ENCODE results near the gene VAMP8.
"Not testable (repeated sequence)": the region's sequence is repeated elsewhere in the genome, so short reads cannot be mapped to it uniquely, and the experiment has no call there.

The VAMP8 gene
- 32.3 to 74.4 reads per million in 2 donors for total RNA-seq

DNA sequence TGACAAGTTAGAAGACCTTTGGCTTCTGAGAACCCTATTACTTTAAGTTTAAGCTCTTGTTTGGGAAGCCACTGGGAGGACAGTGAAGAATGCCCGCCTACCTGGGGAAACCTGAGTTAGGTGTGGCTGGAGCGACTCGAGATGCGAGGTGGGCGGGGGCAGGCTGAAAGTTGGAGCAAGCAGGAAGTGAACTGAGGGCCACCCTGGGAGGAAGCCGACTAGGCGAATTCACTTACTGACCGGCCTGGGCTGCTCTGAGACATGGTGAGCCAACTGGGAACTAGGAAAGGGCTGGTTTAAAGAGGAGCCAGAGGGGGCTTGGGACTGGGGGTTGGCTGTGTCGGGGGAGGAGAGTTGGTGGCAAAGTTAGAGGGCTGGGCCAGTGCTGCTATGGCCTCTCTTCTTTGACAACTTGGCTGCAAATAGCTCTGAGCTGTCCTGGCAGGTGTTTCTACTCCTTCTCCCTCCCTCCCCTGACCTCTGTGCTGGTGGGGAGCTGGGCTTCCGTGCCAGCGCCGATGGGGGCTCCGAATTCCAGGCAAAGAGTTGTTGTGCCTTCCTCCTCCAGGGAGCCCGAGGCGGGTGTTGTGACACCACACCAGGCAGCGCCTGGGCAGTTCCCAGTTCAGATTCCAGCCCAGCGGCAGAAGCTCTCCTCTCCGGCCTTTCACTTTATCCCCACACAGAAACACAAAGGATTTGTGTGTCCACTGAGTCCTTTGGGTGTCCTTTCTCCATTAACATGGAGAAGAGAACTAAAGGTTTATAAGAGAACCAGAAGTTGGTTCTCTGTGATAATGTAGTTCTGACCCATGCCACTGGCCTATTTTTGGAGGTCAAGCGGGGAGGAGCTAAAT lies at the start of gene VAMP8:
TSS of gene VAMP8 (plus strand) at position 201 of the 857 bp plus-strand sequence. CDS start at position 262, 61 bp downstream.
- DNase-seq = peak; percentile 57

- no peak for DNase-seq
Measured at GRCh38 chr2:85527787-85528186, 49.6 kb upstream of the VAMP8 start.

GRCh38 chr2:85528355-85528754 lies 49.0 kb upstream of the VAMP8 start:
- DNase-seq = no peak

- no peak for DNase-seq
Measured at GRCh38 chr2:85529809-85530208, 47.6 kb upstream of the VAMP8 start.

DNA sequence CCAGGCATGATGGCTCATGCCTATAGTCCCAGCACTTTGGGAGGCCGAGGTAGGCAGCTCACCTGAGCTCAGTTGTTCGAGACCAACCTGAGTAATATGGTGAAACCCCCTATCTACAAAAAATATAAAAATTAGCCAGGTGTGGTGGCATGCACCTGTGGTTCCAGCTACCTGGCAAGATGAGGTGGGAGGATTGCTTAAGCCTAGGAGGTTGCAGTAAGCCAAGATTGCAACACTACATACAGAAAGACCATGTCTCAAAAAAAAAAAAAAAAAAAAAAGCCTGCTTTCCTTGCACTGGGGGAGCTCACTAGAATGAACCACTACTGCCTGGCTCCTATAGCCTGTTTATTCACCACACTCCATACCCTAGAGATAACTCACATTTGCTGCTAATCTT lies 45.8 kb upstream of the VAMP8 start:
- DNase-seq = no peak

DNA sequence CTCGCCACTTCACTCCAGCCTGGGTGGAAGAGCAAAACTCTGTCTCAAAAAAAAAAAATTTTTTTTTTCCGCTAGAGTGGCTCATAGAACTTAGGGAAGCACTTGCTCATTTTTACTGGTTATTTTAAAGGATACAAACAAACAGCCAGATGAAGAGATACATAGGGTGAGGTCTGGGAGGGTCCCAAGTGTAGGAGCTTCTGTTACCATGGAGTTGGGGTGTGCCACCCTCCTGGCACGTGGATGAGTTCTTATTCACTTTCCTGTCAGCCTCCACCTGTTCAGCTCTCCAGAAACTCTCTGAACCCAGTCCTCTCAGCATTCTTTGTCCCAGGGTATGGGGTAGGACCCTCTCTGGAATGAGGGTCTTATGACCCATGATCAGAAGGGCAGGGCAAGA lies 43.3 kb upstream of the VAMP8 start:
- no peak for DNase-seq

- DNase-seq = no peak
Measured at GRCh38 chr2:85534881-85535280, 42.5 kb upstream of the VAMP8 start.

DNA sequence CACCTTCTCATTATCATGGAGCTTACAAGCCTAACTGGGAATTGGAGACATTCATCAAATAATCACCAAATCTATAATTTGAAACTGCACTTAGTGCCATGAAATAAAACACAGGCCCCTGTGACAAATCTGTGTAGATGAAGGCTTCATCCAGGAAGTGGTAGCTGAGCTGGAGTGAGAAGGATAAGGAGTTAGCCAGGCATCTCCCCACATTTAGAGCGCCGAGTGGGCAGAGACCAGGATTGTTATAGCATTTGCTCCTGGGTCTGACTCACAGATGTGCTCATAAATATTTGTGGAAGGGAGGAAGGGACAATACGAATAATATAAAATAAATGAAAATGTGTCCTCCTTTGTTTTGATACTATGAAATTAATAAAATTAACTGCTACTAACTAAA lies 40.9 kb upstream of the VAMP8 start:
- DNase-seq = no peak

GRCh38 chr2:85537600-85538506 lies 39.5 kb upstream of the VAMP8 start:
- no peak for DNase-seq

GRCh38 chr2:85538507-85539360 lies 38.7 kb upstream of the VAMP8 start, which contains the start of gene MAT2A:
Gene MAT2A, plus strand, starts transcription at chr2:85539168. Its CDS starts 120 bp downstream, at chr2:85539288.
- DNase-seq = peak; percentile 78

DNA sequence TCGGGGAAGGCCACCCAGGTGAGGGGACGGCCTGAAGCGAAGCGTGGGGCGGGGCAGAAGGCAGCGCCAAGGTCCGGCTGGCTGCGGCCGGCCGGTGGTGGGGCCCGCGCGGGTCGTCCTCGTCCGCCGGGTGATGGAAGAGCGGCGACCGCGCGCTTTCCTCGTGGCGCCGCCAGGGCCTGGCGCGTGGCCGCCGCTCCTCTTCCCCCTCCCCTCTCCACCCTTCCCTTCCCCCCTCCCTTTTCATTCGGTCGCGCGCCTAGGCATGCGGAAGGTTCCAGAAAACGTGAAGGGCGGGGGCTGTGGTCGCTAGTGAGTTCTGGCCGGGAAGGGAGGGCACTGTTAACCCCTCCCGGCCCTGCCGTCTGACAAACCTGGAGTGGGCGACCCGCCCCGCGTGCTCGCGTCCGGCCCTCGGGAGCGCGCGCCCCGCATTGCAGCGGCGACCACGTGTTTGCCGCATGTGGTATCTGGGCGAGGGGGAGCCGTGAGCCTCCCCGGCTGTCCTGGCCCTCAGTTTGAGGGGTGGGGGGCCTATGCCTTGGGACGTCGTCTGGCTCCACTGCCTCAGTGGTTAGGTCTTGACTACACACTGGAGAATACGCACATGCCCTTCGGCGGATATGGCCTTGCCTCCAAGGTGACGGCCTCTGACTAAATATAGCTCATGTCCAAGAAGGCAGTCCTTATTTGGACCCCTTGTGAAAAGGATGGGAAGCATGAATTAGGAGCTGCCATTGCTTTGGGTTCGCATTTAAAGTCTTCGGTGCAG lies 37.8 kb upstream of the VAMP8 start:
- peak; percentile 60 for DNase-seq

DNA sequence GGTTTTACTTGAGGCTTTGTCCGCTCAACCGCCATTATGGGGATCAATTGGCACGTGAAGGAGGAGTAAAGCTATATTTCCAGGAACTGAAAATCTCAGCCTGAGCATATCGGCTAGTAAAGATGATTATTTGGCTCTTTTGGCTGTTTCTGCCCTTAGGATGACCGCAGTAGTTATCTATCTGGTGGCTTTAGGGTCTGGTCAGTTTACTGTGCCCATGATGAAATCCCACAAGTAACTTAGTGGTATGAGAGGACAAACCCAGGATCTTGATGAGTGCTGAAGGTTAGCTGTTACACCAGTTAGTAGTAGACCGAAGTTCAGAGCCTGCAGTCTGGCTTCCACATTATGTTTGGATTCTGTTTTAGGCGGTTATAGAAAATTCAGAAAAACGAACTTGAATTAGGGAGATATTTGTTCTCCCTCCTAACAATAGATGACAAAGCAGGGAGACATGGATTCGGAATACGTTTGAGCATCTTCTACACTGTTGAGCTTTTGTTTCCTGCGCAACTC lies 37.2 kb upstream of the VAMP8 start:
- DNase-seq = no peak

- no peak for DNase-seq
Measured at GRCh38 chr2:85541262-85541661, 36.1 kb upstream of the VAMP8 start.

DNA sequence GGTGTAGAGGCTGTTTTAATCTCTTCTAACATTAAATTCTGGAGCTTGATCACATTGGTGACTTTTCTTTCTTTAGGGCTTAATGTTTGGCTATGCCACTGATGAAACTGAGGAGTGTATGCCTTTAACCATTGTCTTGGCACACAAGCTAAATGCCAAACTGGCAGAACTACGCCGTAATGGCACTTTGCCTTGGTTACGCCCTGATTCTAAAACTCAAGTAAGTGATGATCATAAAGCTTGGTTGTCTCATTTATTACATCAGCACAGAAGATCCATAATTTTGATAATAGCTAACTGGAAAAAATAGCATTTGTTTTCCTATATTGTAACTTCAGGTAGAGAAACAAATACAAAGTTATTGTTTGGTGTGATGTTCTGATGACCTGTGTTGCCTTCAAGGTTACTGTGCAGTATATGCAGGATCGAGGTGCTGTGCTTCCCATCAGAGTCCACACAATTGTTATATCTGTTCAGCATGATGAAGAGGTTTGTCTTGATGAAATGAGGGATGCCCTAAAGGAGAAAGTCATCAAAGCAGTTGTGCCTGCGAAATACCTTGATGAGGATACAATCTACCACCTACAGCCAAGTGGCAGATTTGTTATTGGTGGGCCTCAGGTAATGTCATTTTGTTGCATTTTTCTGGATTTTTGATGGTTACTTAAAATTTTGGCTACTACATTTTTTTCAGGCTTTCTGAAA lies 35.5 kb upstream of the VAMP8 start:
- no peak for DNase-seq

DNA sequence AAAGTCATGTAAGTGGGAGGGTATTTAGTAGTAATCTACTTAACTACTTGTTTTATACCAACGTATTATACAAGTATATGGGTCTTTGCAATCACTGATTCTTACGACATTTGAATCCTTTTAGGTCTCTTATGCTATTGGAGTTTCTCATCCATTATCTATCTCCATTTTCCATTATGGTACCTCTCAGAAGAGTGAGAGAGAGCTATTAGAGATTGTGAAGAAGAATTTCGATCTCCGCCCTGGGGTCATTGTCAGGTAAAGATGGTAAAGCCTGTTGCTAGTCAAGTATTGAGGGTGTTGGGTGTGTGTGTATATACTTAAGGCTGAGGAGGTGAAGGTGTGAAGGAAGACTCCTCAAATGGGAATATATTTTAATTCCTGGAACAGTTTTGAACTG lies 34.6 kb upstream of the VAMP8 start:
- no peak for DNase-seq

GRCh38 chr2:85544254-85544691 lies 33.1 kb upstream of the VAMP8 start:
- not testable (repeated sequence) for DNase-seq

DNA sequence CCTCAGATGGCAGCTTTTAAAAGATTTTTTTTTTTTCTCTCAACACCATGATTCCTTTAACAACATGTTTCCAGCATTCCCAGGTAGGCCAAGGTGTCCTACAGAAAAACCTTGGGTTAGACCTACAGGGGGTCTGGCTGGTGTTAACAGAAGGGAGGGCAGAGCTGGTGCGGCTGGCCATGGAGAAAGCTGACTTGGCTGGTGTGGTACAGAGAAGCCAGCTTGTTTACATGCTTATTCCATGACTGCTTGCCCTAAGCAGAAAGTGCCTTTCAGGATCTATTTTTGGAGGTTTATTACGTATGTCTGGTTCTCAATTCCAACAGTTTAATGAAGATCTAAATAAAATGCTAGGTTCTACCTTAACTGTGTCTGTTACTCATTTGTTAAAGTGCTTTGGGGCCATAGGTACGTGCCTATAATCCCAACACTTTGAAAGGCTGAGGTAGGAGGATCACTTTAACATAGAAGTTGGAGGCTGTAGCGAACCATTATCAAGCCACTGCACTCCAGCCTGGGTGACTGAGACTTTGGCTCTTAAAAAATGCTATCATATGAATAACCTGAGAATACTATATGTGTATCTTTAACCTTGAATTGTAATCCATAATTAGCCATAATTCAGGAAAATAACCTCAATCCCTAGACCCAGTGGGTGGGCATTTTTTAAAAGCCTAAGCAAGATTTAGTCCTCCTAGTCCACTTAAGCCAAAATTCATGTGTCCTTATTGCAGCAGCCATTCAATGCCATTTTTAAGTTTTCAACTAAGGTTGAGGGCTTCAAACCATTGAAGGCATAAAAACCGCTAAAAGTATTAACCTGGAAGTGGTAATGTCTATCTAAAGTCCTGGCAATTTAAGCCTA lies 32.2 kb upstream of the VAMP8 start:
- not testable (repeated sequence) for DNase-seq

- DNase-seq = no peak
Measured at GRCh38 chr2:85545780-85546240, 31.6 kb upstream of the VAMP8 start.

DNA sequence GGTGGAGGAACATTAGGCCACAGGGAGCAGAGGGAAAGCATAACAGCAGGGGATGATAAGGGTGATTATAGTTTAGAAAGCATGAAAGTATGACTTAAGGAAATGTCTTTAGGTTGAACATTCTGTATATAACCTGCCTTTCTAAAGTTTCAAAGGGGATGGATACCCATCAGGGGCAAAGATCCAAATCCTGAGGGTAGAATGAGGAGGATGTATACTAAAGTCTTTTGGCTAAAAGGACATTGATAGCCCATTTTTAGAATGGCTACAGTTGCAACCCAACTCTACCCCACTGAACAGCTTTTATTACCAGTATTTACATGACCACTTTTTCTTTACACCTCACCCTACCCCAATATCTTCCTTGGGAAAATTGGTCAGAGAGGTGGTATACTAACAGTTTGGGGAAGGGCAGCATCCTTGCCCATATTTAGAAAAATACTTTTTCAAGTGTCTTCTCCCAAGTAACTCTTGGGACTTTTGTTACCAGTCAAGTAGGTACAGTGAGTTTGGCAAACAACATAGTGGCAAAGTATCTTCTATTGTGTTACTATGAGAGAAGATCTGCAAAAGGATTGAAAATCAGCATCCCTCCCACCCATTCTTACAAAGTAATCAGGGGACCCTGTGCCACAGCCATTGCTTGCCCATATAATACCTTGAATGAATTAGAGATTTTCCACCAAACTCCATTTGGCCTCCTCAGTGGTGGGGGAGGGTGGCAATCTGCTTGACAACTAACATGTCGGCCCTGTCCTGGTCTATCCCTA lies 30.1 kb upstream of the VAMP8 start:
- DNase-seq = no peak

Data from T-helper 9 cell (primary cell).